HG03095 (cell line): ENCODE measurements around the gene BEST2.
"Not testable (repeated sequence)": the region's sequence is repeated elsewhere in the genome, so short reads cannot be mapped to it uniquely, and the experiment has no call there.

Source experiments
- ATAC-seq: cut with Tn5 transposase; IDR thresholded peaks from one replicate; pipeline ENCODE4 v1.9.1; 2021; ENCODE audit warnings: moderate library complexity; ENCODE audit not compliant: unreplicated experiment

Gene BEST2

DNA sequence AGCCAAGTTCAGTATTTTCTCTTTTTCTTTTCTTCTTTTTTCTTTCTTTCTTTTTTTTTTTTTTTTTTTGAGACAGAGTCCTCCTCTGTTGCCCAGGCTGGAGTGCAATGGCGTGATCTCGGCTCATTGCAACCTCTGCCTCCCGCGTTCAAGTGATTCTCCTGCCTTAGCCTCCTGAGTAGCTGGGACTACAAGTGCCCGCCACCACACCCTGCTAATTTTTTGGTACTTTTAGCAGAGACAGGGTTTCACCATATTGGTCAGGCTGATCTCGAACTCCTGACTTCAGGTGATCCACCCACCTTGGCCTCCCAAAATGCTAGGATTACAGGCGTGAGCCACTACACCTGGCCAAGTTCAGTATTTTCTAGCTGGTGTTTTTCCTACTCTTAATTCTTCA, 46.0 kb downstream of the BEST2 start:
- ATAC-seq: not testable (repeated sequence)

DNA sequence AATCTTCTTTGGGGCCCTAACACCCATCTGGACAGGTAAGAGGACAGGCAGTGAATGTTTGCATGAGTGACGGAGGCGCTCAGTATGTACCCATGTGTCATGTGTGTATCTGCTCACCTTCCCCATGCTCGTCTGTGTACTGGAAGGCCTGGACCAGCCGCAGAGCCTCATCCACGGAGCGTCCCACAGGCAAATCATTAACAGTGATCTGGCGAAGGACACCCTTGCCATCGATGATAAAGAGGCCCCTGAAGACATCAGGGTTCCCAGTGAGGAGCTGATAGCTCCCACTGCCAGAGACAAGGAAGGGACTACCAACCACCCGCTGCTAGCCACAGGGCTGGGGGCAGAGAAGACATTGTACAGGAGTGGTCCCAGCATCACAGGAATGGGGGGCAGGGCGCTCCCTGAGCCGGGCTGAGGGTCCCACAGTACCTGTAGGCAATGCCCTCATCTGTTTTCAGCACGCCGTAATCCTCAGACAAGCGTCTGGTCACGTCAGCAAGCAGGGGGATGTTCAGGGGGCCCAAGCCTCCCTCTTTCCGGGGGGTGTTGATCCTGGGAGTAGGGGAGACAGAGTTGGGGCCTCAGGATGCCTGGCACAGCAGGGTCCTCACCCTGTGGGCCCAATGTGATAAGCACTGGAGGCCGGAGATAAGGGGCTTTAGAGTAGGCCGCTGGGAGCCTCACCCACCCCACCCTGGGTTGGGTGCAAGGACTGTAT, 48.3 kb downstream of the BEST2 start:
- ATAC-seq: no peak

GRCh38 chr19:12800466-12800770, 48.8 kb downstream of the BEST2 start:
- no peak for ATAC-seq

- no peak for ATAC-seq
Observed at GRCh38 chr19:12800923-12801465, 49.4 kb downstream of the BEST2 start.

- no peak for ATAC-seq
Observed at GRCh38 chr19:12801466-12802266, 50.1 kb downstream of the BEST2 start, which contains the start of the genes PRDX2 and THSD8. Gene PRDX2, minus strand, starts transcription at chr19:12801800. Its CDS starts 539 bp downstream, at chr19:12801261. Gene THSD8, plus strand, starts transcription at chr19:12802069. Its CDS starts 3 bp downstream, at chr19:12802072.

- no peak for ATAC-seq
Observed at GRCh38 chr19:12802267-12803106, 50.9 kb downstream of the BEST2 start.

GRCh38 chr19:12804051-12804450, 52.5 kb downstream of the BEST2 start:
- no peak for ATAC-seq

GRCh38 chr19:12806242-12807081, 54.9 kb downstream of the BEST2 start, which contains the start of gene RNASEH2A:
Gene RNASEH2A, plus strand, starts transcription at chr19:12806584. Its CDS starts 90 bp downstream, at chr19:12806674.
- ATAC-seq: peak; percentile 55
